Measurements from ENCODE around the gene ZNF860. TPM values are rescaled to one million over a fixed set of nuclear protein-coding genes. Genes with fewer than 3 reads are reported as not detected.

ZNF860 gene
- polyA plus RNA-seq (2013, experiment 1 of 2) = 2.0 TPM
- 2.2 TPM for polyA plus RNA-seq (2013, experiment 2 of 2)

DNA sequence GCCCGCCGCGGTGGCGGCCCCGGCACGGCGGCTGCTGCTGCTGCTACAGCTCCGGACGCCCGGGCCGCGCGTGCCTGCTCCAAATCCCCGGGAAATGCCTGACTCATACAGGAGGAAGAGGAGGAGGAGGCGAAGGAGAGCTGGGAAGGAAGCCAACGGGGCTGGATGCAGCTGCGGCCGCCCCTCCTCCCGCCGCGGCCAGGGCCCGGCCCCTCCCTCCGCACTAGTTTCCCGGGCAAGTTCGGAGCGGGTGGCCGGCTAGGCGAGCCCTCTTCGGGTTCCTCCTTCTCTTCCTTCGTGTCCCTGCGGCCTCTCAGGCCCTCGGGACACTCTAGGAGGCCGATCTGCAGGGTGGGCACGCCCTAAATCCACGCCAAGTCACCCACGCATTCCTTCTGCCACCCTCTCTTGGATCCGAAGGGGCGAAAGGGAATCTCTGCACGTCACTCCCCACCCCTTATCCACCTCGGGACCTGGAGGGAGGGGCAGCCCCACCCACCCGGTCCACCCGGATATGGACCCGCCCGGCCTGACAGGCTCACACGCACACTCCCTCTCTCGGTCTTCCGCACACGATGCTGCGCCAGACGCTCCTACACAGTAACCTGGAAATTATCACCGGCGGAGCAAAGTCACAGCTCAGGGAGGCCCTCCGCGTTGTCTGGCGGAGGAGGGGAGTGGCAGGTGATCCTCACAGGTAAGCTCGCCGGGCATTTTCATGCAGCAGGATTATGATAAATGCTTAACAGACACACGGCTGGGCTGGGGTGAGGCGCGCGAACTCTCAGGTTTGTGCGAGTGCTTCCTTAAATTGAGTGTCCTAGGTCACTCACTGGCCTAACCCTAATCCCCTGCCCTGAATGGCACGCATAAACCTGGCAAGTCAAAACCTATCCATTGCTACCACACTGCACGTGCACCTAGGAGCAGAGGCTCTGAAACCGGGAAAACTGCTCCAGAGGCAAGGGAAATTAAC, at the start of gene ZNF860, which contains the start of gene OSBPL10:
Gene ZNF860, plus strand, starts transcription at position 545 of the 976 bp plus-strand sequence. CDS start 7,330 bp downstream, outside the sequence.
Gene OSBPL10, minus strand, starts transcription at position 57 of the 976 bp plus-strand sequence. CDS start 83 bp downstream, outside the sequence.
- WGBS = 1% methylated on average over 65 of the region's 65 CpGs
- H3K4me1 ChIP-seq (ENCODE audit: insufficient read depth, low read length) = peaks cover 19% of the 10 kb centered on the region

DNA sequence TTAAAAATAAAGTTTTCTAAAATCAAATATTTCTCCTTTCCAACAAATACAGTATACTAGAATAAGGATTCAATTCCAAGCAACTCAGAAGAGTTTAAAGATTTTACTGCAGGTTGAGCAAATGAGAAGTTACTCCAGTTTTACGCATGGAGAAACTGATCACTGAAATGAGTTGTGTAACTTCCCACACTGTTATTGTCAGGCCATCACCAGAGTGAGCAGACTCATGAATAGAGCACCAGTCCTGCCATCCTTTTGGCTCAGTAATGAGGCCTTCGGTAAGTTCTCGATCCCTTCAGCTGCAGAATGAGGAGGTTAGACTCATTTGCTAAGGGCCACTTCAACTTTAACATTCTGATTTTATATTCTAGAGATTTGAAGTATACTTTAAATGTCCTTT, 48.6 kb upstream of the ZNF860 start:
- H3K36me3 ChIP-seq (ENCODE audit: insufficient read depth, low read length) = no peaks in the 10 kb centered on the region
- 87% methylated on average over 3 of the region's 3 CpGs for WGBS
- H3K27ac ChIP-seq (ENCODE audit: low read depth, low read length) = peak overlapping the region; percentile 5; the same call in 1 of the 2 replicates
- H3K27me3 ChIP-seq (ENCODE audit: insufficient read depth, low read length) = no peaks in the 10 kb centered on the region
- no peak overlapping the region for H3K4me3 ChIP-seq (ENCODE audit: low read length)
- H3K9ac ChIP-seq (ENCODE audit: low read depth, low read length) = no peak overlapping the region
- H3K9me3 ChIP-seq (ENCODE audit: insufficient read depth, low read depth, low read length) = no peaks in the 10 kb centered on the region
- H3K4me1 ChIP-seq (ENCODE audit: insufficient read depth, low read length) = peaks cover 50% of the 10 kb centered on the region

More for the DNA sequence above, at the start of gene ZNF860, which contains the start of gene OSBPL10:
- Histone ChIP-seq H3K4me3 (ENCODE audit: low read length) (peak within 1 kb of the TSS; percentile 74), H3K27ac (ENCODE audit: low read depth, low read length) (peak within 1 kb of the TSS; percentile 78; the same call in 1 of the 2 replicates), H3K36me3 (ENCODE audit: insufficient read depth, low read length) (peaks cover 10% of the 10 kb centered on the region; the same call in 1 of the 2 replicates), H3K27me3 (ENCODE audit: insufficient read depth, low read length) (peaks cover 15% of the 10 kb centered on the region; the same call in 1 of the 2 replicates), H3K9me3 (ENCODE audit: insufficient read depth, low read depth, low read length) (no peaks in the 10 kb centered on the region), H3K9ac (ENCODE audit: low read depth, low read length) (peak within 1 kb of the TSS; percentile 68)

DNA sequence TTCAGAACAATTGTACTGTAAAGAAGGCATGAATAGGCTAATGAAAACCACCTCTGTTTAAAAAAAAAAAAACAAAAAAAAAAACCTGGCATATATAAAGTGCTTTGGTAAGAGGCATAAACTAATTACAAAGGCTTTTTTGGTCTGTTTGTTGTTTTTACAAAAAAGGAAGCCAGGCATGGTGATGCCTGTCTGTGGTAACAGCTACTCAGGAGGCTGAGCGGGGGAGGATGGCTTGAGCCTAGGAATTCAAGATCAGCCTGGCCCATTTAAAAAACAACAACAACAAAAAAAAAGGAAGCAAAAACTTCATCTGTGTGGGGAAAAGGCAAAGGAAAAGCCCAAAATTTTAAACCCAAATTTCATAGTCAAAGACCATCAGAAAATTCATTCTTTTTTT, 47.5 kb upstream of the ZNF860 start:
- H3K27ac ChIP-seq (ENCODE audit: low read depth, low read length) = peak overlapping the region; percentile 45; the same call in 1 of the 2 replicates
- no peak overlapping the region for H3K9ac ChIP-seq (ENCODE audit: low read depth, low read length)
- H3K9me3 ChIP-seq (ENCODE audit: insufficient read depth, low read depth, low read length) = no peaks in the 10 kb centered on the region
- H3K4me1 ChIP-seq (ENCODE audit: insufficient read depth, low read length) = peaks cover 41% of the 10 kb centered on the region
- H3K4me3 ChIP-seq (ENCODE audit: low read length) = no peak overlapping the region
- H3K27me3 ChIP-seq (ENCODE audit: insufficient read depth, low read length) = no peaks in the 10 kb centered on the region
- no CpG with 5 or more reads among the region's 1 CpG for WGBS
- no peaks in the 10 kb centered on the region for H3K36me3 ChIP-seq (ENCODE audit: insufficient read depth, low read length)

DNA sequence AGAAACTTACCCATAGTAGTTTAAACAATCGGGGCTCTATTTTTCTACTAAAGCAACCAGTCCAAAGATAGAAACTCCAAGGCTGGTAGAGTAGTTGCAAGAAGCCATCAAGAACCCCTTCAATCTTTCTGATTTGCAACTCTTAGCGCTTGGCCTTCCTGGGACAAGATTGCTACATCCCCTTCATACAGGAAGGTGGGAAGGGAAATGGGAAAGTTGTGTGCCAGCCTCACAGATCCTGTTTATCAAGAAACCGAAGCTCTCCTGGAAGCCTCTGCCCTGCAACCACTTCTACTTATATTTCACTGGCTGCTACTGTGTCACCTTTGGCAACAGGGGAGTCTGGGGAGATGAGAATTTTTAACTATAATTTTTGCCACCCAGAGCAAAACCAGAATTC, 46.7 kb upstream of the ZNF860 start:
- no peaks in the 10 kb centered on the region for H3K27me3 ChIP-seq (ENCODE audit: insufficient read depth, low read length)
- H3K9ac ChIP-seq (ENCODE audit: low read depth, low read length) = no peak overlapping the region
- no peak overlapping the region for H3K4me3 ChIP-seq (ENCODE audit: low read length)
- H3K36me3 ChIP-seq (ENCODE audit: insufficient read depth, low read length) = no peaks in the 10 kb centered on the region
- no peaks in the 10 kb centered on the region for H3K9me3 ChIP-seq (ENCODE audit: insufficient read depth, low read depth, low read length)
- H3K27ac ChIP-seq (ENCODE audit: low read depth, low read length) = peak overlapping the region; percentile 25
- WGBS = 97% methylated on average over 1 of the region's 3 CpGs
- peaks cover 41% of the 10 kb centered on the region for H3K4me1 ChIP-seq (ENCODE audit: insufficient read depth, low read length)

DNA sequence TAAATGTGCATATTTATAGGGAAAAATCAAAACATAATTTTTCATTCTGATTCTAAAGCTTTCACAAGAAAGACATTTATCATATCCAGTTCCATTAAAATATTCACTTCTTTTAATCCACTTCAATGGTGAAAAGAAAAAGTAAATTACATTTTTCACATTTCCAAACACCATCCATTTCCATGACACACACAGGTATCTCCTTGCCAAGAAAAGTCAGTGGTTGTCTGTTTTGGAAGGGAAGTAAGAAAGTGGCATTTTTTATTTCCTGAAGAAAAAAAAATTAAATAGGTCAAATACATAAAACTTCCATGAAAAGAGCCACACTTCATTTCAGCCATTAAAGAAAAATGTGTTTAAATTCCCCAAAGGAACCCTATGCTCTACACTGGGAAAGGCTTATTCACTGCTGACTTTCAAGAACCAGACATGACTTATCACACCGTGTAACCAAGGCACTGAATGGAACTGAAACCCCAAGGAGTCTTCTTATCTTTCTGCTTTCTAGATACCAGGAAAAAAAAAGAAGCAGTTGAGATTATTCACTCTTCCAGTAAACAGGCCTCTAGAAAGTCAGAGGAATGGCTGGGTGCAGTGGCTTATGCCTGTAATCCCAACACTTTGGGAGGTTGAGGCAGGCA, 45.0 kb upstream of the ZNF860 start:
- Histone ChIP-seq H3K27me3 (ENCODE audit: insufficient read depth, low read length) (no peaks in the 10 kb centered on the region), H3K4me1 (ENCODE audit: insufficient read depth, low read length) (peaks cover 45% of the 10 kb centered on the region), H3K9me3 (ENCODE audit: insufficient read depth, low read depth, low read length) (no peaks in the 10 kb centered on the region), H3K4me3 (ENCODE audit: low read length) (no peak overlapping the region), H3K36me3 (ENCODE audit: insufficient read depth, low read length) (no peaks in the 10 kb centered on the region), H3K27ac (ENCODE audit: low read depth, low read length) (no peak overlapping the region), H3K9ac (ENCODE audit: low read depth, low read length) (no peak overlapping the region)
- 58% methylated on average over 1 of the region's 1 CpG for whole genome bisulfite sequencing

DNA sequence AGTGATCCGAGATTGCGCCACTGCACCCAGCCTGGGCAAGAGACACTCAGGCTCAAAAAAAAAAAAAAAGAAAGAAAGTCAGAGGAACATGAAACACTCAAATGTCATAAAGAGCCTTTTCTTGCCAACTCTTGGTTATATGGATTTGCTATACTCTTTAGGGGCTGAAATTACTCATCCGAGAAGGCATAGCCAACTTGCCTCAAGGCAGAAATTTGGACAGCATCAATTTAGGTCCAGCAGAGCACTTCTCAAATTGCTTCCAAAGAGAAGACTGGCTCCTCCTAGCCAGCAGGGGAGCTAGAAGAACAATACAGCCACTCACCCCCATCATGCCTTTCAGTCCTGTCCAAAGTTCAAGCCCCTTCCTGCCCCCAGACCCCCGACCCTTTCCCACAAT, 44.3 kb upstream of the ZNF860 start:
- Histone ChIP-seq H3K4me1 (ENCODE audit: insufficient read depth, low read length) (peaks cover 46% of the 10 kb centered on the region), H3K9me3 (ENCODE audit: insufficient read depth, low read depth, low read length) (no peaks in the 10 kb centered on the region), H3K4me3 (ENCODE audit: low read length) (no peak overlapping the region), H3K27me3 (ENCODE audit: insufficient read depth, low read length) (no peaks in the 10 kb centered on the region), H3K36me3 (ENCODE audit: insufficient read depth, low read length) (no peaks in the 10 kb centered on the region), H3K27ac (ENCODE audit: low read depth, low read length) (no peak overlapping the region), H3K9ac (ENCODE audit: low read depth, low read length) (no peak overlapping the region)
- WGBS = 70% methylated on average over 4 of the region's 4 CpGs

DNA sequence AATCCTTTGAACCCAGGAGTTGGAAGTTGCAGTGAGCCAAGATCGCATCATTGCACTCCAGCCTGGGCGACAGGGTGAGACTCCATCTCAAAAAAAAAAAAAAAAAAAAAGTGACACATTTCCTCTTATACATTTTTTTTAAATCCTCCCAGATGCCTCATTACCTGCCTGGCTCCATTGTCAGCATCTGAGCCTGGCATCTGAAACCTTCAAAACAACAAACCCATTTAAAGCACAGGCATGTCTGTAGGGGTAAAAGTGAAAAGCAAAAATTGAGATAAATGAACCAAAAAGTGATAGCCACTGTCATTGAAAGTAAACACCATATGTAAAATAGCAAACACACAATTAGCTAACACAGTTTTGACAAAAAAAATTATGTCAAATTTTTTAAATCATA, 39.1 kb upstream of the ZNF860 start:
- Histone ChIP-seq H3K27me3 (ENCODE audit: insufficient read depth, low read length) (no peaks in the 10 kb centered on the region), H3K9me3 (ENCODE audit: insufficient read depth, low read depth, low read length) (no peaks in the 10 kb centered on the region), H3K4me1 (ENCODE audit: insufficient read depth, low read length) (peaks cover 12% of the 10 kb centered on the region), H3K27ac (ENCODE audit: low read depth, low read length) (no peak overlapping the region), H3K4me3 (ENCODE audit: low read length) (no peak overlapping the region), H3K36me3 (ENCODE audit: insufficient read depth, low read length) (no peaks in the 10 kb centered on the region), H3K9ac (ENCODE audit: low read depth, low read length) (no peak overlapping the region)
- WGBS = 93% methylated on average over 2 of the region's 2 CpGs

DNA sequence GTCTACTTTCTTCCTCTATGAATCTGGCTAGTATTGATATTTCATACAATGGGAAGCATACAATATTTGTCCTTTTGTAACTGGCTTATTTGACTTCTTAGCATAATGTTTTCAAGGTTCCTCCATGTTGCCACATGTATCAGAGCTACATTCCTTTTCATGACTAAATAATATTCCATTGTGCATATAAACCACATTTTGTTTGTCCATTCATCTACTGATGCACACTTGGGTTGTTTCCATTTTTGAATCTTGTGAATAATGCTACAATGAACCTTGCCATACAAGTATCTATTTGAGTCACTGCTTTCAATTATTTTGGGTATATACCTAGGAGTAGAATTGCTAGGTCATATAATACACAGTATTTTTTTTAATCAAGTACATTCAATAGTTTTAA, 38.5 kb upstream of the ZNF860 start:
- H3K9ac ChIP-seq (ENCODE audit: low read depth, low read length) = no peak overlapping the region
- no peaks in the 10 kb centered on the region for H3K36me3 ChIP-seq (ENCODE audit: insufficient read depth, low read length)
- no peak overlapping the region for H3K27ac ChIP-seq (ENCODE audit: low read depth, low read length)
- H3K4me3 ChIP-seq (ENCODE audit: low read length) = no peak overlapping the region
- H3K27me3 ChIP-seq (ENCODE audit: insufficient read depth, low read length) = no peaks in the 10 kb centered on the region
- peaks cover 18% of the 10 kb centered on the region for H3K4me1 ChIP-seq (ENCODE audit: insufficient read depth, low read length)
- no peaks in the 10 kb centered on the region for H3K9me3 ChIP-seq (ENCODE audit: insufficient read depth, low read depth, low read length)

DNA sequence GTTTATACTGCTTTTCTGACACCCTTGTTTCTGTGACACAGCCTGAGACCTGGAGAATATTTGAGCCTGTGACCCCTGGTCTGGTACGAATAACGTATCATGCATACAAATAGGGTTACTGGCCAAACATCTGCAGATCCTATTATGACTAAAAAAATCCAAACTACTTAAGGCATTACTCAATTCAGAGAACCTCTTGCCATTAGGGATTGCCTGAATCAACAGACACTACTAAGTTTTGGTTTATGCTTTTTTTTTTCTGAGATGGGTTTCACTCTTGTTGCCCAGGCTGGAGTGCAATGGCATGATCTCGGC, 35.9 kb upstream of the ZNF860 start:
- Histone ChIP-seq H3K36me3 (ENCODE audit: insufficient read depth, low read length) (peaks cover 6% of the 10 kb centered on the region; the same call in 1 of the 2 replicates), H3K27ac (ENCODE audit: low read depth, low read length) (no peak overlapping the region), H3K4me1 (ENCODE audit: insufficient read depth, low read length) (peaks cover 25% of the 10 kb centered on the region), H3K9ac (ENCODE audit: low read depth, low read length) (no peak overlapping the region), H3K27me3 (ENCODE audit: insufficient read depth, low read length) (no peaks in the 10 kb centered on the region), H3K9me3 (ENCODE audit: insufficient read depth, low read depth, low read length) (peaks cover 10% of the 10 kb centered on the region), H3K4me3 (ENCODE audit: low read length) (no peak overlapping the region)
- WGBS = 95% methylated on average over 3 of the region's 3 CpGs

DNA sequence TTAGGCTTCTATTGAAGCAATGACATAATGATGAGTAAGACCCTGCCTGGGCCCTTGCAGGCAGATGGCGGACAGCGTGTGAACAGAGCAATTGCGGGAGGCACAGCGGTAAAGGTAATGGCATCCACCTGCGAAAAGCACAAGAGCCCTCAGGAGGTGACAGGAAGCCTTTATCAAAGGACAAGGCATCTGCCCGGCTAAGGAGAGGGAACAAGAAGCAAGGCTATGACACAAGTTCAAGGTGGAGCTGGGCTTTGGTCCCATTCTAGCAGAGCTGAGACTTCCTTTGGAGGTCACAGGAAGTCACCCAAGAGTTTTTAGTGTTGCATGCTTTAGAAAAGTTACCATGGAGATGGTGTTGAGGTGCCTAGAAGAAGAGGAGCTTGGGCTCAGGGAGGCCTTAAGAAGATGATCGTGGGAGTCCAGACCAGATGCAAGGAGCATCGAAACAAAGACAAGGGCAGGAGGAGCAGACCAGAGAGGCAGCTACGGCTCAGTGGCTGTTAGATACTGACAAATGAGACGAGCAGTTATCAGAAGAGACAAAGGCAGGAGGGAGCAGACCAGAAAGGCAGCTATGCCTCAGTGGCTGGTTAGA, 35.0 kb upstream of the ZNF860 start:
- Histone ChIP-seq H3K27me3 (ENCODE audit: insufficient read depth, low read length) (no peaks in the 10 kb centered on the region), H3K27ac (ENCODE audit: low read depth, low read length) (no peak overlapping the region), H3K4me3 (ENCODE audit: low read length) (no peak overlapping the region), H3K4me1 (ENCODE audit: insufficient read depth, low read length) (peaks cover 20% of the 10 kb centered on the region), H3K9ac (ENCODE audit: low read depth, low read length) (no peak overlapping the region), H3K9me3 (ENCODE audit: insufficient read depth, low read depth, low read length) (peaks cover 12% of the 10 kb centered on the region), H3K36me3 (ENCODE audit: insufficient read depth, low read length) (peaks cover 7% of the 10 kb centered on the region; the same call in 1 of the 2 replicates)
- WGBS = 93% methylated on average over 10 of the region's 10 CpGs

DNA sequence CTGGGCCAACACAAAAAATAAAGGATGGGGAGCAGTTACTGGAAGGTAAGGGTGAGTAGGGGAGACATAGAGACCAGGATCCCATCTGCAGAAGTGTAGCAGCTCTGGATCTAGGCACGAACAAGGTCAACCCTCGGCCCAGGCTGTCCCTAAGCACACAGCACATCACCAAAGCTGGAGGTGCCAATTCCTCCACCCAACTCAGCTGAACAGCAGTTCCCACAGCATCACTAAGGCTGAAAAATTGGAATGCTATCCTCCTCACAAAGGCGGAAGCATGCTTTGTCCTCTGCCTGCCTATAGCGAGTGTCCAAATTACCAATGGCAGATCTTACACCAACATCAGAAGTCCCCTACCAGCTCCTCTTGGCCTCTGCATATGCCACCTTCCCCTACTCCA, 34.4 kb upstream of the ZNF860 start:
- no peak overlapping the region for H3K9ac ChIP-seq (ENCODE audit: low read depth, low read length)
- H3K36me3 ChIP-seq (ENCODE audit: insufficient read depth, low read length) = peaks cover 7% of the 10 kb centered on the region; the same call in 1 of the 2 replicates
- H3K9me3 ChIP-seq (ENCODE audit: insufficient read depth, low read depth, low read length) = peaks cover 12% of the 10 kb centered on the region
- 96% methylated on average over 4 of the region's 4 CpGs for WGBS
- H3K27ac ChIP-seq (ENCODE audit: low read depth, low read length) = no peak overlapping the region
- no peaks in the 10 kb centered on the region for H3K27me3 ChIP-seq (ENCODE audit: insufficient read depth, low read length)
- peaks cover 17% of the 10 kb centered on the region for H3K4me1 ChIP-seq (ENCODE audit: insufficient read depth, low read length)
- H3K4me3 ChIP-seq (ENCODE audit: low read length) = no peak overlapping the region
